ENCODE data around the gene AHCYL2. TPM values are rescaled to one million over a fixed set of nuclear protein-coding genes. Genes with fewer than 3 reads are reported as not detected.
A peak's percentile ranks its signal among the peaks of the same experiment; 100 is the strongest.
"Not testable (repeated sequence)": the region's sequence is repeated elsewhere in the genome, so short reads cannot be mapped to it uniquely, and the experiment has no call there.

The AHCYL2 gene
- total RNA-seq, 1 experiment from 2014 or later = 54.6 TPM

- H3K4me1 Mint-ChIP-seq (ENCODE audit: low read depth, unreplicated experiment); intact Hi-C loops (cut with micrococcal nuclease; ENCODE audit: unreplicated experiment); BruUV-seq (replicated peaks); H3K27ac Mint-ChIP-seq (ENCODE audit: unreplicated experiment); H3K9me3 Mint-ChIP-seq (ENCODE audit: low read depth, unreplicated experiment); DNase-seq; H3K4me3 Mint-ChIP-seq (ENCODE audit: low read depth, unreplicated experiment); H3K36me3 Mint-ChIP-seq (ENCODE audit: insufficient read depth, unreplicated experiment): not testable (repeated sequence)
- peaks cover 18% of the 10 kb centered on the region for H3K27me3 Mint-ChIP-seq (ENCODE audit: unreplicated experiment)
- CTCF ChIA-PET = interaction anchor here (0.7 to 2.4 kb wide), 4 partner anchors 48 to 1265 kb away, joined by 3 to 19 read pairs (median 4); no protein-coding TSS in a partner anchor
These were observed 7.9 kb upstream of the AHCYL2 start for GRCh38 chr7:129216821-129217416.

GRCh38 chr7:129218514-129219062, 6.2 kb upstream of the AHCYL2 start:
- H3K4me1 Mint-ChIP-seq (ENCODE audit: low read depth, unreplicated experiment) = peaks cover 7% of the 10 kb centered on the region
- no peaks in the 10 kb centered on the region for H3K9me3 Mint-ChIP-seq (ENCODE audit: low read depth, unreplicated experiment)
- BruUV-seq (replicated peaks) = no TSS peak
- no peaks in the 10 kb centered on the region for H3K36me3 Mint-ChIP-seq (ENCODE audit: insufficient read depth, unreplicated experiment)
- H3K4me3 Mint-ChIP-seq (ENCODE audit: low read depth, unreplicated experiment) = no peak overlapping the region
- peak; percentile 86 for DNase-seq
- CTCF ChIA-PET = interaction anchor here (0.5 to 2.4 kb wide), 12 partner anchors 11 to 425 kb away, joined by 3 to 19 read pairs (median 4); partner anchors contain the start of gene STRIP2
- peaks cover 15% of the 10 kb centered on the region for H3K27me3 Mint-ChIP-seq (ENCODE audit: unreplicated experiment)
- intact Hi-C loops (cut with micrococcal nuclease; ENCODE audit: unreplicated experiment) = loop anchor here (1.0 kb wide), 3 partner anchors 63 to 254 kb away; no protein-coding TSS in a partner anchor
- H3K27ac Mint-ChIP-seq (ENCODE audit: unreplicated experiment) = no peak overlapping the region
- TF ChIP-seq CTCF (IDR thresholded peaks at IDR 0.05; ENCODE audit: unreplicated experiment) = peak; percentile 89

GRCh38 chr7:129219166-129219565, 5.7 kb upstream of the AHCYL2 start:
- H3K36me3 Mint-ChIP-seq (ENCODE audit: insufficient read depth, unreplicated experiment); DNase-seq; H3K27ac Mint-ChIP-seq (ENCODE audit: unreplicated experiment); BruUV-seq (replicated peaks); intact Hi-C loops (cut with micrococcal nuclease; ENCODE audit: unreplicated experiment); H3K9me3 Mint-ChIP-seq (ENCODE audit: low read depth, unreplicated experiment); H3K4me3 Mint-ChIP-seq (ENCODE audit: low read depth, unreplicated experiment); H3K4me1 Mint-ChIP-seq (ENCODE audit: low read depth, unreplicated experiment): not testable (repeated sequence)
- peaks cover 11% of the 10 kb centered on the region for H3K27me3 Mint-ChIP-seq (ENCODE audit: unreplicated experiment)
- CTCF ChIA-PET = interaction anchor here (0.6 to 2.4 kb wide), 12 partner anchors 15 to 424 kb away, joined by 3 to 19 read pairs (median 6); partner anchors contain the start of gene STRIP2

GRCh38 chr7:129222064-129222463, 2.8 kb upstream of the AHCYL2 start:
- intact Hi-C loops (cut with micrococcal nuclease; ENCODE audit: unreplicated experiment) = loop anchor here (10.0 kb wide), 1 partner anchor 143 kb away; no protein-coding TSS in a partner anchor
- H3K36me3 Mint-ChIP-seq (ENCODE audit: insufficient read depth, unreplicated experiment) = peaks cover 22% of the 10 kb centered on the region
- DNase-seq = no peak

More at GRCh38 chr7:129222064-129222463, 2.8 kb upstream of the AHCYL2 start:
- no peak overlapping the region for H3K27ac Mint-ChIP-seq (ENCODE audit: unreplicated experiment)
- H3K4me1 Mint-ChIP-seq (ENCODE audit: low read depth, unreplicated experiment) = peaks cover 10% of the 10 kb centered on the region
- no peaks in the 10 kb centered on the region for H3K9me3 Mint-ChIP-seq (ENCODE audit: low read depth, unreplicated experiment)
- peaks cover 10% of the 10 kb centered on the region for H3K27me3 Mint-ChIP-seq (ENCODE audit: unreplicated experiment)
- CTCF ChIA-PET = interaction anchor here (0.6 to 0.7 kb wide), 3 partner anchors 373 to 1101 kb away, joined by 3 to 6 read pairs (median 4); no protein-coding TSS in a partner anchor
- no peak overlapping the region for H3K4me3 Mint-ChIP-seq (ENCODE audit: low read depth, unreplicated experiment)
- no TSS peak for BruUV-seq (replicated peaks)
- TF ChIP-seq CTCF (IDR thresholded peaks at IDR 0.05; ENCODE audit: unreplicated experiment) = no peak

All from Calu3 (cell line).